Measurements from ENCODE around the gene NMRK2. TPM values are rescaled to one million over a fixed set of nuclear protein-coding genes. Genes with fewer than 3 reads are reported as not detected.
"Not testable (repeated sequence)": the region's sequence is repeated elsewhere in the genome, so short reads cannot be mapped to it uniquely, and the experiment has no call there.

NMRK2 gene
- total RNA-seq, 1 experiment from 2014 or later, result 61.9 TPM

DNA sequence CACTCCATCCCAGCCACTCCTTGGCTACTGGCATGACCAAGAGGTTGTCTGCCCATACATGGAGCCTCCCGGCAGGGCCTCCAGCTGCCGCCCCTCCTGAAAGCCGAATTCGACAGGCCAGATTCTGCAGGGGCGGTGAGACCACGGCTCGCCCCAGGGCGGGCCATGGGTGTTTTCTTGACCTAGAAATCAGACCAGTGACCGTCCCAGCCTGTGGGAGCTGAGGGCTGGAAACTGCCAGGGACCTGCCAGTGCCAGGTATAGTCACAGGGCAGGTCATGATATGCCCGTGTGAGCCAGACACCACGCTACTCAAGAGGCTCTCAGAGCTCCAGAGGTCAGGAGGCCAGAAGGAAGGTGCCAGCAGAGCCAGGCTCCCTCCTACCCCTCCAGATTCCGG, 21.2 kb downstream of the NMRK2 start:
- no peak for ATAC-seq
- Mint-ChIP-seq H3K27ac (no peak overlapping the region), H3K36me3 (no peaks in the 10 kb centered on the region; the same call in 1 of the 2 replicates), H3K27me3 (ENCODE audit: low read depth) (no peaks in the 10 kb centered on the region), H3K9me3 (no peaks in the 10 kb centered on the region), H3K4me3 (no peak overlapping the region), H3K4me1 (peaks cover 8% of the 10 kb centered on the region)
- no peak for DNase-seq (ENCODE audit: low spot score)
- ChIA-PET POLR2A (interaction anchor here (1.8 kb wide), 1 partner anchor 15 kb away, joined by 5 read pairs; no protein-coding TSS in a partner anchor), CTCF (interaction anchor here (0.6 to 1.4 kb wide), 2 partner anchors 33 to 460 kb away, joined by 3 to 5 read pairs; no protein-coding TSS in a partner anchor)
- TF ChIP-seq SP1 (CRISPR knock-in tag; conservative IDR thresholded peaks at IDR 0.05) (no peak), MYBL2 (CRISPR knock-in tag; IDR thresholded peaks at IDR 0.05) (no peak), NFYB (CRISPR knock-in tag; conservative IDR thresholded peaks at IDR 0.05; ENCODE audit: low read depth) (no peak), TP53 (CRISPR knock-in tag; IDR thresholded peaks at IDR 0.05) (no peak), NFATC4 (CRISPR knock-in tag; IDR thresholded peaks at IDR 0.05) (no peak), GABPB1 (CRISPR knock-in tag; IDR thresholded peaks at IDR 0.05) (no peak), TEAD1 (CRISPR knock-in tag; IDR thresholded peaks at IDR 0.05) (no peak), ELF4 (CRISPR knock-in tag; IDR thresholded peaks at IDR 0.05; ENCODE audit: low read depth) (no peak), TEAD4 (CRISPR knock-in tag; IDR thresholded peaks at IDR 0.05) (no peak), NR1H2 (CRISPR knock-in tag; IDR thresholded peaks at IDR 0.05) (no peak)
- TF ChIP-seq, protein P1, sequence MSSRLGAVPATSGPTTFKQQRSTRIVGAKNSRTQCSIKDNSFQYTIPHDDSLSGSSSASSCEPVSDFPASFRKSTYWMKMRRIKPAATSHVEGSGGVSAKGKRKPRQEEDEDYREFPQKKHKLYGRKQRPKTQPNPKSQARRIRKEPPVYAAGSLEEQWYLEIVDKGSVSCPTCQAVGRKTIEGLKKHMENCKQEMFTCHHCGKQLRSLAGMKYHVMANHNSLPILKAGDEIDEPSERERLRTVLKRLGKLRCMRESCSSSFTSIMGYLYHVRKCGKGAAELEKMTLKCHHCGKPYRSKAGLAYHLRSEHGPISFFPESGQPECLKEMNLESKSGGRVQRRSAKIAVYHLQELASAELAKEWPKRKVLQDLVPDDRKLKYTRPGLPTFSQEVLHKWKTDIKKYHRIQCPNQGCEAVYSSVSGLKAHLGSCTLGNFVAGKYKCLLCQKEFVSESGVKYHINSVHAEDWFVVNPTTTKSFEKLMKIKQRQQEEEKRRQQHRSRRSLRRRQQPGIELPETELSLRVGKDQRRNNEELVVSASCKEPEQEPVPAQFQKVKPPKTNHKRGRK (CRISPR knock-in tag; IDR thresholded peaks at IDR 0.05; ENCODE audit: borderline replicate concordance), result no peak
- TF ChIP-seq, protein P2, sequence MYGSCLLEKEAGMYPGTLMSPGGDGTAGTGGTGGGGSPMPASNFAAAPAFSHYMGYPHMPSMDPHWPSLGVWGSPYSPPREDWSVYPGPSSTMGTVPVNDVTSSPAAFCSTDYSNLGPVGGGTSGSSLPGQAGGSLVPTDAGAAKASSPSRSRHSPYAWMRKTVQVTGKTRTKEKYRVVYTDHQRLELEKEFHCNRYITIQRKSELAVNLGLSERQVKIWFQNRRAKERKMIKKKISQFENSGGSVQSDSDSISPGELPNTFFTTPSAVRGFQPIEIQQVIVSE (CRISPR knock-in tag; IDR thresholded peaks at IDR 0.05; ENCODE audit: borderline replicate concordance), result no peak
- TF ChIP-seq, protein P3, sequence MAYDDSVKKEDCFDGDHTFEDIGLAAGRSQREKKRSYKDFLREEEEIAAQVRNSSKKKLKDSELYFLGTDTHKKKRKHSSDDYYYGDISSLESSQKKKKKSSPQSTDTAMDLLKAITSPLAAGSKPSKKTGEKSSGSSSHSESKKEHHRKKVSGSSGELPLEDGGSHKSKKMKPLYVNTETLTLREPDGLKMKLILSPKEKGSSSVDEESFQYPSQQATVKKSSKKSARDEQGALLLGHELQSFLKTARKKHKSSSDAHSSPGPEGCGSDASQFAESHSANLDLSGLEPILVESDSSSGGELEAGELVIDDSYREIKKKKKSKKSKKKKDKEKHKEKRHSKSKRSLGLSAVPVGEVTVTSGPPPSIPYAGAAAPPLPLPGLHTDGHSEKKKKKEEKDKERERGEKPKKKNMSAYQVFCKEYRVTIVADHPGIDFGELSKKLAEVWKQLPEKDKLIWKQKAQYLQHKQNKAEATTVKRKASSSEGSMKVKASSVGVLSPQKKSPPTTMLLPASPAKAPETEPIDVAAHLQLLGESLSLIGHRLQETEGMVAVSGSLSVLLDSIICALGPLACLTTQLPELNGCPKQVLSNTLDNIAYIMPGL (CRISPR knock-in tag; IDR thresholded peaks at IDR 0.05), result no peak
- TF ChIP-seq, protein P4, sequence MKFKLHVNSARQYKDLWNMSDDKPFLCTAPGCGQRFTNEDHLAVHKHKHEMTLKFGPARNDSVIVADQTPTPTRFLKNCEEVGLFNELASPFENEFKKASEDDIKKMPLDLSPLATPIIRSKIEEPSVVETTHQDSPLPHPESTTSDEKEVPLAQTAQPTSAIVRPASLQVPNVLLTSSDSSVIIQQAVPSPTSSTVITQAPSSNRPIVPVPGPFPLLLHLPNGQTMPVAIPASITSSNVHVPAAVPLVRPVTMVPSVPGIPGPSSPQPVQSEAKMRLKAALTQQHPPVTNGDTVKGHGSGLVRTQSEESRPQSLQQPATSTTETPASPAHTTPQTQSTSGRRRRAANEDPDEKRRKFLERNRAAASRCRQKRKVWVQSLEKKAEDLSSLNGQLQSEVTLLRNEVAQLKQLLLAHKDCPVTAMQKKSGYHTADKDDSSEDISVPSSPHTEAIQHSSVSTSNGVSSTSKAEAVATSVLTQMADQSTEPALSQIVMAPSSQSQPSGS (CRISPR knock-in tag; IDR thresholded peaks at IDR 0.05; ENCODE audit: borderline replicate concordance, low read depth), result no peak
- TF ChIP-seq, protein P5, sequence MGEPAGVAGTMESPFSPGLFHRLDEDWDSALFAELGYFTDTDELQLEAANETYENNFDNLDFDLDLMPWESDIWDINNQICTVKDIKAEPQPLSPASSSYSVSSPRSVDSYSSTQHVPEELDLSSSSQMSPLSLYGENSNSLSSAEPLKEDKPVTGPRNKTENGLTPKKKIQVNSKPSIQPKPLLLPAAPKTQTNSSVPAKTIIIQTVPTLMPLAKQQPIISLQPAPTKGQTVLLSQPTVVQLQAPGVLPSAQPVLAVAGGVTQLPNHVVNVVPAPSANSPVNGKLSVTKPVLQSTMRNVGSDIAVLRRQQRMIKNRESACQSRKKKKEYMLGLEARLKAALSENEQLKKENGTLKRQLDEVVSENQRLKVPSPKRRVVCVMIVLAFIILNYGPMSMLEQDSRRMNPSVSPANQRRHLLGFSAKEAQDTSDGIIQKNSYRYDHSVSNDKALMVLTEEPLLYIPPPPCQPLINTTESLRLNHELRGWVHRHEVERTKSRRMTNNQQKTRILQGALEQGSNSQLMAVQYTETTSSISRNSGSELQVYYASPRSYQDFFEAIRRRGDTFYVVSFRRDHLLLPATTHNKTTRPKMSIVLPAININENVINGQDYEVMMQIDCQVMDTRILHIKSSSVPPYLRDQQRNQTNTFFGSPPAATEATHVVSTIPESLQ (CRISPR knock-in tag; IDR thresholded peaks at IDR 0.05), result no peak
- TF ChIP-seq, protein P6, sequence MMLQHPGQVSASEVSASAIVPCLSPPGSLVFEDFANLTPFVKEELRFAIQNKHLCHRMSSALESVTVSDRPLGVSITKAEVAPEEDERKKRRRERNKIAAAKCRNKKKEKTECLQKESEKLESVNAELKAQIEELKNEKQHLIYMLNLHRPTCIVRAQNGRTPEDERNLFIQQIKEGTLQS (CRISPR knock-in tag; conservative IDR thresholded peaks at IDR 0.05), result no peak

DNA sequence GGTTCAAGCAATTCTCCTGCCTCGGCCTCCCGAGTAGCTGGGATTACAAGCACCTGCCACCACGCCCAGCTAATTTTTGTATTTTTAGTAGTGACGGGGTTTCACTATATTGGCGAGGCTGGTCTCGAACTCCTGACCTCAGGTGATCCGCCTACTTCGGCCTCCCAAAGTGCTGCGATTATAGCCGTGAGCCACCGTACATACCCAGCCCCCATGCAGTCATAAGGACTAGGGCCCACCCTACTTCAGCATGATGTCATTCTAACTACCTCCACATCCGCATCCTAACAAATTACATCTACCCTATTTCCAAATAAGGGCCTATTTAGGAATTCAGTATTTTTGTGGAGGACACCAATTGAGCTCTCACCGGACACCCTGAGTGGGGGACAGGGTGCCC, 22.4 kb downstream of the NMRK2 start:
- not testable (repeated sequence) for H3K27ac Mint-ChIP-seq; H3K4me3 Mint-ChIP-seq; ATAC-seq; H3K36me3 Mint-ChIP-seq; DNase-seq (ENCODE audit: low spot score); H3K27me3 Mint-ChIP-seq (ENCODE audit: low read depth); H3K9me3 Mint-ChIP-seq; H3K4me1 Mint-ChIP-seq
- POLR2A ChIA-PET, result interaction anchor here (1.8 kb wide), 1 partner anchor 14 kb away, joined by 5 read pairs; no protein-coding TSS in a partner anchor
- CTCF ChIA-PET, result interaction anchor here (1.2 kb wide), 1 partner anchor 185 kb away, joined by 3 read pairs; no protein-coding TSS in a partner anchor
